Renal cortical epithelial cell (primary cell): ENCODE data around the gene MAG. TPM values are rescaled to one million over a fixed set of nuclear protein-coding genes. Genes with fewer than 3 reads are reported as not detected.

Experiments
- DNase-seq: peaks from one replicate; pipeline ENCODE4 v3.0.0-alpha.2; 2011; ENCODE audit warnings: low read depth
- total RNA-seq: library from RNA; depleted of rRNA; stranded (reverse); fragments of >200 nt; gene quantifications from 2 replicates; pipeline ENCODE4 v1.2.3, GENCODE V29; 2014

The MAG gene, protein sequence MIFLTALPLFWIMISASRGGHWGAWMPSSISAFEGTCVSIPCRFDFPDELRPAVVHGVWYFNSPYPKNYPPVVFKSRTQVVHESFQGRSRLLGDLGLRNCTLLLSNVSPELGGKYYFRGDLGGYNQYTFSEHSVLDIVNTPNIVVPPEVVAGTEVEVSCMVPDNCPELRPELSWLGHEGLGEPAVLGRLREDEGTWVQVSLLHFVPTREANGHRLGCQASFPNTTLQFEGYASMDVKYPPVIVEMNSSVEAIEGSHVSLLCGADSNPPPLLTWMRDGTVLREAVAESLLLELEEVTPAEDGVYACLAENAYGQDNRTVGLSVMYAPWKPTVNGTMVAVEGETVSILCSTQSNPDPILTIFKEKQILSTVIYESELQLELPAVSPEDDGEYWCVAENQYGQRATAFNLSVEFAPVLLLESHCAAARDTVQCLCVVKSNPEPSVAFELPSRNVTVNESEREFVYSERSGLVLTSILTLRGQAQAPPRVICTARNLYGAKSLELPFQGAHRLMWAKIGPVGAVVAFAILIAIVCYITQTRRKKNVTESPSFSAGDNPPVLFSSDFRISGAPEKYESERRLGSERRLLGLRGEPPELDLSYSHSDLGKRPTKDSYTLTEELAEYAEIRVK
- total RNA-seq, result not detected in 2 replicates

DNA sequence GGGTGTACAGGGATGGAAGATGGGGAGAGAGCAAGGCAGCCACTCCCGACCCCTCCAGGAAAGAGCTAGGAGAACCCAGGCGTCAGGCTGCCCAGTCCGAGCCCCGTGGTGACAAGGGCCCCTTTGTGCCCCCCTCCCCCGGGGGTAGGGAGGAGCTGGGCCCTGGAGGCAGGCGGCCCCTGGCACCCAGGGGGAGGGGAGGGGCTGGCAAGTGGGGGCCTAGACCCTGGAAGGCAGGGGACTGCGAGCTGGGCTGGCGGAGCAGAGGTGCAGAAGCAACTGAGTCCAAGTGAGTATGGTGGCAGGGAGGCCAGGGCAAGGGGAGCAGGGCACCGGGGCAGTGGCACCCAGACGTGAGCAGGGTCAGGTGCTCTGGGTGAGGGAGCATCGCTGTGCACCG is at the start of gene MAG:
TSS of gene MAG (plus strand) at position 246 of the 400 bp plus-strand sequence. CDS start 3,248 bp downstream, outside the sequence.
- no peak for DNase-seq

DNA sequence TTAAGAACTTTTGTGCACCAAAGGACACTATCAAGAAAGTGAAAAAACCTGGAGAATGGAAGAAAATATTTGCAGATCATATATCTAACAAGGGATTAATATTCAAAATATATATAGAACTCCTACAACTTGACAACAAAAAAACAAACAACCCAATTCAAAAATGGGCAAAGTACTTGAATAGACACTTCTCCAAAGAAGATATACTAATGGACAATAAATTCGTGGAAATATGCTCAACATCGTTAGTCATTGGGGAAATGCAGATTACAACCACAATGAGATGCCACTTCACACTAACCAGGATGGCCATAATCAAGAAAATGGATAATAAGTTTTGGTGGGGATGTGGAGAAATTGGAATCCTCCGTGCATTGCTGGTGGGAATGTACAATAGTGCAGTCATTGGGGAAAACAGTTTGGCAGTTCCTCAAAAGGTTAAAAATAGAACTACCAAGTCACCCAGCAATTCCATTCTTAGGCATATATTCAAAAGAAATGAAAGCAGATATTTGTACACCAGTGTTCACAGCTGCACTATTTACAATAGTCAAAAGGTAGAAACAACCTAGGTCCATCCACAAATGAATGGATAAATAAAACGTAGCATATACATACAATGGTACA is 45.4 kb upstream of the MAG start:
- no peak for DNase-seq

DNA sequence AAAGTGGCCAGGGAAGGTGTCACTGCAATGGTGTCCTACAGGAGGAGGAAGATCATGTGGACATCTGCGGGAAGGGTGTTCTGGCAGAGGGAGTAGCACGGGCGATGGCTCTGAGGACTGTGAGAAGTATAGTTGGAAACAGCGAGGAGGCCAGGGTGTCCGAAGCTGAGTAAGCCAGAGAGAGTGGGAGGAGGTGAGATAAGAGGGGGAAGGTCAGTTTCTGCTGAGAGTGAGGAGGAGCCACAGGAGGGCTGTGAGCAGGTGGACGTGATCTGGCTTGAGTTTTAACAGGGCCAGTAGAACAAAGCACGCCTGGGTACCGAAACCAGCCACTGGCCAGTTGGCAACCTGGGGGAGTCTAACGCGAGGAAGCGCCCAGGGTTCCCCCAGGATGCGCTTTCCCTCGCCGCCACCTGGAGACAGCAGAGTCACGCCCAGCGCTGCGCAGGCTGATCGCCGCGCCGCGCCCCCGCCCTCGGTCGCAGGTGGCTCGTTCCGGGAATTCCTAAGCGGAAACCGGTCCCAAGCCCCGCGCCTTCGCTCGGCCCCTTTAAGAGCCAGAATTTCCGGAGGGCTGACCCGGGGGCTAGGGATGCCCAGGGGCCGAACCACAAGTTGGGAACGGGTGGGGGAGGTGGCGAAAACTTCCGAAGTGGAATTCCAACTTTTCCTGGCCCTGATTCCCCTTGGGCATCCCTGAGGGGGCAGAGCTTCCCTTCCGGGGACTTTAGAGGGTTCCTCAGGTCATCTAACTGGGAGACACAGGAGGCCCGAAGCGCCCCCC is 44.2 kb upstream of the MAG start:
- DNase-seq, result peak; percentile 78

DNA sequence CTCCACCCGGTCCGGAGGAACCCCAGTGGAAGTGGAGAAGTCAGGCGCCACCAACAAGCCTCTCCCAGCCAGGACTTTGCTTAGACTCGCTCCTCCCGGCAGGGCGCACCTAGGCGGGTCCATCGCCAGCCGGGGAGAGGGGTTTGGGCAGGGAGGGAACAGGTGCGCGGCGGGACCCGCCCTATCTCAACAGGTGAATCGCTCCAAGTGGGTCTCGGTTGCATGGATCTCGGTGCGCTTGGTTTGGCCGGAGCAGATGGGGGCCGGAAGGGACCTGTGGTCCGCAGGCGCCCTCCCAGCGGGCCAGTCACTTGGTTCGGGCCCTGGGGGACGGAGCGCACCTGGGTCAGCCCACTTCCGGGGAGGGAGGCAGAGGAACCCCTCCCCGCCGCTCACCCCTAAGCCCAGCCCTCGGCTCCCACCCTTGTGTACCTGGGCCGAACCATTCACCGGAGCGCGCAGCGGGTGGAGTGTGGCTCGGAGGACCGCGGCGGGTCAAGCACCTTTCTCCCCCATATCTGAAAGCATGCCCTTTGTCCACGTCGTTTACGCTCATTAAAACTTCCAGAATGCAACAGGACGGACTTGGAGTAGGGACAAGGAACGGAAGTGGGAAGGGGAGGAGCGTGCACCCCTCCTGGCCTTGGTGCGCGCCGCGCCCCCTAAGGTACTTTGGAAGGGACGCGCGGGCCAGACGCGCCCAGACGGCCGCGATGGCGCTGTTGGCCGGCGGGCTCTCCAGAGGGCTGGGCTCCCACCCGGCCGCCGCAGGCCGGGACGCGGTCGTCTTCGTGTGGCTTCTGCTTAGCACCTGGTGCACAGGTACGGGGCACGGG is 43.4 kb upstream of the MAG start, which contains the start of gene LSR:
TSS of gene LSR (plus strand) at position 693 of the 836 bp plus-strand sequence. CDS start at position 714, 21 bp downstream.
- peak; percentile 74 for DNase-seq

DNA sequence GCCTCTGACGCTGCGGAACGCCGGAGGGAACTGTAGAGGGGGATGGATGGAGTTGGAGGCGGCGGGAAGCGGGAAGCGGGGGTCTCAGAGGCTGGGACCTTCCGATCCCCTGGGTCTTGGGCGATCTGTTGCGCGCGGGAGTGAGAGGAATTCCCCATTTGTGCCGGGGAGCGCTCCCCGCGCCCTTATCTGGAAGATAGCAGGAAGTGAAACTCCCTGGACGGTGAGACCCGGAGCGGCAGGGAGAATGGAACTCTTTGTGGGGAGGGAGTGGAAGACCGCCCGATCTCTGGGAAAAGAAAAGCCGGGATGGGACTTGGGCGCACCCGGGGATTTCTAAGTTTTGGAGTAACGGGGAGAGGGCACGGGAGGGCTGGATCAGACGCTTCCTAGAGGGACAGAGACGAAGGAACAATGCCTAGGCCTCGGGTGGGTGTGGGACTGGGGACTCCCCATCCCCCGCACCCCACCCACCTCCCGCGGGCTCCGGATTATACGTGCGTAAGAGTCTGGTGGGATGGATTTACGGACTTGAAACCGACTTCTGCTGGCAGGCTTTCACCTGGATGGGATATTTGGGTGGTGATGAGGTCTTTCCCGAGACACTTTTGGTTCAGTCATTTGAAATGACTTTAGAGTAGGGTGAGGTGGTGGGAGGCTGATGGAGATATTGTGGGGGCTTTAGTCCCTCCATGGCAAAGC is 42.7 kb upstream of the MAG start:
- no peak for DNase-seq

DNA sequence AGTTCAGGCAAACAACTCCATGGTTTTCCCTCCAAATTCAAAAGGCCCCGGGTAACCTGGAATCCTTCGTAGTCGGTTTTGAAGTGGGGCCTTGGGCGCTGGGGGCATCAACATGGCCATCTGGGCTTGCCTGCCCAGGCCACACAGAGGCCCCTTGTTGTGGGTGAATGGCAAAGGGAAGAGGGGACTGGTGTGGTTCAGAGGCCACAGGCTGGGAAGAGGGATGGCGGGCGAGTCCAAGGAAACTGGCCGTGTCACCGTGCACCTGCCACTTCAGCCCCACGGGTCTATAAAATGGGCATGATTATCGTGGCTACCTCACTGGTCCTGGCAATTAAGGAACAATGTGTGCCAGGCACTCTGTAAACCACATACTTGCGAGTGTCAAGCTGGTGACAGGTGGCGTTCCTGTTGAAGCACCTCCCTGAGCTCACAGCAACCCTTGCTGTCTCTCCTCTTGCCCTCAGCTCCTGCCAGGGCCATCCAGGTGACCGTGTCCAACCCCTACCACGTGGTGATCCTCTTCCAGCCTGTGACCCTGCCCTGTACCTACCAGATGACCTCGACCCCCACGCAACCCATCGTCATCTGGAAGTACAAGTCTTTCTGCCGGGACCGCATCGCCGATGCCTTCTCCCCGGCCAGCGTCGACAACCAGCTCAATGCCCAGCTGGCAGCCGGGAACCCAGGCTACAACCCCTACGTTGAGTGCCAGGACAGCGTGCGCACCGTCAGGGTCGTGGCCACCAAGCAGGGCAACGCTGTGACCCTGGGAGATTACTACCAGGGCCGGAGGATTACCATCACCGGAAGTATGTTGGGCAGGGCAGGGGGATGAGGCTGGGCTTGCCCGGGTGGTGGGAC is 41.9 kb upstream of the MAG start:
- no peak for DNase-seq

DNA sequence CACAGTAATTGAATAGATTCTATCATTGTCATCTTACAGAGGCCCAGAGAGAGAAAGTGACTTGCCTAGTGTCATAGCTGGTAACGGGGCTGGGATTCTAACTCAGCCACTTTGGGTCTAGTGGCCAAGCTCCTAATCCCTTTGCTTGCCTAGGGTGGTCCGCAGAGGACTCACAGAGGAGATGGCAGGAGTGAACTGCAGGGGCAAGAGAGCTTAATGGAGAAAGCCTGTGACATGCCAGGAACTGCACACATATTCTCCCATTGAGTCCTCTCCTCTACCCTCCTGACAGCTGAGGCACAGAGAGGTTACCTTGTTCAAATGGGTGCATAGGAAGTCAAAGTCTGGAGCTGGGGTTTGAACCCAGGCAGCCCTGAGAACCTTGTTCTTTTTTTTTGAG is 40.5 kb upstream of the MAG start:
- DNase-seq, result no peak

DNA sequence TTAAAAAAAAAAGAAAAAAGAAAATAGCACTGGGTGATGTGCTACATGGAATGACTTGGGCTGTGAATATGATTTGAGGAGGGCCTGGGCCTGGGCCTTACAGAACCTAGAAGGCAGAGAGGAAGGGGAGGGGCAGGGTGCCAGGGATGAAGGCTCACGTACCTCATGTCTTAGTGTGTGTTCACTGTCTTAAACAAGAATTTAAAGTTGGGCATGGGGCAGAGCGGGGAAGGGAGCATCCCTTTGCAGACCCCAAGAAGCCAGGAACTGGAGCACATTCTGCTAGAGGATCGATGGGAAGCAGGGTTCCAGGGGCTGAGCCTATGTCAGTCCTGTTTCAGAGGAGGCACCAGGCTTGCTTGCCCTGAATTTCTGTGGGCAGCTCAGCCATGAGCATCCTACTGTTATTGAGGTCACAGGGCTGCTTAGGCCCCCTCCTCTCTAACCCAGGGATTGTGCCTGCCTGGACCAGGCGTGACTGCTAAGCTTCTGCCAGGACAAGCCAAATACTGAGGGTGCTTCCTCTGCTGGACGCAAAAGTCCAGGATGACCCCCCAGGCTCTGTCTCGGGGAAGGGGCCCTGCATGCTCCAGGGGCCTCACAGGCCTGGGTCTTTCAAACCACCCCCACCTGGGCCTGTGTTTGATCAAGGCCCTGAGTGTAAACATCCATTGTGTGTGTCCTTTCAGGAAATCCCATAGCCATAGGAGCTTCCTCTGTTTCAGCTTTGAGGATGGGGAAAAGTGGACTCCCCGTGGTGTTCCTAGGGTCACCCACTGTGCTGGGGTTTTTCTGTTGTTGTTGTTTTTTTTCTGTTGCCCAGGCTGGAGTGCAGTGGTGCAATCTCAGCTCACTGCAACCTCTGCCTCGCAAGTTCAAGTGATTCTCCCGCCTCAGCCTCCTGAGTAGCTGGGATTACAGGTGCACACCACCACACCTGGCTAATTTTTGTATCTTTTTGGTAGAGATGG is 38.4 kb upstream of the MAG start:
- no peak for DNase-seq

DNA sequence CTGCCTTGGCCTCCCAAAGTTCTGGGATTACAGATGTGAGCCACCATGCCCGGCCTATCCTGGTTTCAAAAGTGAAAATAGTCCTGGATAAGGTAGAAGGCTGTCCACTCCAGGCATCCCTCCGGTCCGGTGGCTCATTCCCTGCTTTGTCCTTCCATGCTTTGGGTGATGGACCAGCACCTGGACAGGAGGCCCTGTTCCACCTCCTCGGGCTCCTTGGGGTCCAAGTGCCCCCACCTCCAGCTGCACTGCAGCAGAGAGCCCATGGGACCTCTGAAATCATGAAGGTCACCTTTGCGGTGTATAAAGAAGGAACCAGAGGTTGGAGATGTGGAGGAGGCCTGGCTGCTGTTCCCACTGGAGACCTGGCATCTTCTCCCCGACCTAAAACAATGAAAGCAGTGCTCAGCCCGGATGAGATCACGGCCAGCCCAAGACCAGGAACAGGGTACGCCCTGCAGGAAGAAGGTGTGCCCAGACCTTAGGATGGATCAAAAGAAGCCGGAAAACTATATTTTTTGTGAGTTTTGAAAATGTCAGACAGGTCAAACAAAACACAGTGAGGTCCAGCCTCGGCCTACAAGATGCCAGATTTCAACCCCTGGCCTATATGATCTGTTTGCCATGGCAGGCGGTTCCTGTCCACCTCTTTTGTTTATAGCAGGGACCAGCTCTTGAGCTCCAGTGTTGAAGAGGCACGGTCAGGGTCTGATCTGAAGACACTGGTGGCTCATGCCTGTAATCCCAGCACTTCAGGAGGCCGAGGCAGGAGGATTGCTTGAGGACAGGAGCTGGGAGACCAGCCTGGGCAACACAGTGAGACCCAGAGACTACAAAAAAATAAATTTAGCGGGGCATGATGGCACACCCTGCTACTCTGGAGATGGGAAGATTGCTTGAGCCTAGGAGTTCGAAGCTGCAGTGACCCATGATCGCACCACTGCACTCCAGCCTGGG is 37.3 kb upstream of the MAG start:
- DNase-seq, result no peak

DNA sequence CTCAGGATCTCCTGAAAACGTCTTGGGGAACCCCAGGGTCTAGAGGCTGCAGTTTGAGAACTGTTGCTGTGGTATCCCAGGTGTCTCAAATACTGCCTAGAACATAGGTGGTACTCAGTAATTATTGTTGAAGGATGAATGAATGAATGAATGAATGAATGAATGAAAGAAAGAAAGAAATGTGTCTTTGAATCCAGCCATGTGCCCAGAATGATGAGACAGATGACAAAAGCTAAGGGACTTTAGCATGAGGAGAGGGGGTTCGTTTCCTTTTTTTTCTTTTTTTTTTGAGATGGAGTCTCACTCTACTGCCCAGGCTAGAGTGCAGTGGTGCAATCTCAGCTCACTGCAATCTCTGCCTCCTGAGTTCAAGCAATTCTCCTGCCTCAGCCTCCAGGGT is 35.4 kb upstream of the MAG start:
- DNase-seq, result no peak

DNA sequence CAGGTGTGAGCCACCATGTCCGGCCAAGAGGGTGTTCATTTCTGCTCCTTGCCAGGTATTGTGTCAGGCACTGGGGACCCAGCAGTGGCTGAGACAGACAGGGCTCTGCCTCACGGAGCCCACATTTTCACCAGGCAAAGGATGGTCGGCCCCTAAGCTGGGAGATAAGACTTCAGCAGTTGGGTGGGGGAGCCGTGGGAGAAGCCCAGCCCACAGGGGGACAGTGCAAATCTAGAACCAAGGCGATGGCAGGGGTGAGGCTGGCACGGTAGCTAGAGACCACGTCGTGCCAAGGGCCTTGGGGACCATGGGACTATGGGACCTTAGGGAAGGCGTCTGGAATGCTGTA is 34.9 kb upstream of the MAG start:
- no peak for DNase-seq

DNA sequence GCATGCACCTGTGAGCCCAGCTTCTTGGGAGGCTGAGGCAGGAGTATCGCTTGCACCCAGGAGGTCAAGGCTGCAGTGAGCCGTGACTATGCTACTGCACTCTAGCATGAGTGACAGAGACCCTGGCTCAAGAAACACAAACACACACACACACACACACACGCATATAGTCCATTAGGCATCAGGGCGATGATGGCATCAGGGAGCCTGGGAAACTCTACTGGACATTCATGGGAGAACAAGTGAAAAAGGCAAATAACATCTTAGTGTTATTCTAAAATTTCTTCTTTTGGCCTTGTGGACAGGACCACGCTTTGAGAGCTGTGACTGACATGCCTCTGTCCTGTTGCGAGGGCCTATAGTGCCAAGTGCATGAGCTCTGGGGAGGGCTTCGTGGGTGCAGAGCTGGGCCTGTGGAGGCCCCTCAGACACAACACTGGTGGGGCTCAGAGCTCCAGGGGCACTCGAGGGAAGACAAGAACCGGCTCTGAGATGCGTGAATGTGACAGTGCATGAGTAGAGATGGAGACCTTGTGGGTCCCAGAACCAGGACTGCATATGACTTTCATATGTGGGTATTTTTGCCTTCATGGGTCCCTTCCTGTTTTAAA is 31.2 kb upstream of the MAG start:
- DNase-seq, result no peak

DNA sequence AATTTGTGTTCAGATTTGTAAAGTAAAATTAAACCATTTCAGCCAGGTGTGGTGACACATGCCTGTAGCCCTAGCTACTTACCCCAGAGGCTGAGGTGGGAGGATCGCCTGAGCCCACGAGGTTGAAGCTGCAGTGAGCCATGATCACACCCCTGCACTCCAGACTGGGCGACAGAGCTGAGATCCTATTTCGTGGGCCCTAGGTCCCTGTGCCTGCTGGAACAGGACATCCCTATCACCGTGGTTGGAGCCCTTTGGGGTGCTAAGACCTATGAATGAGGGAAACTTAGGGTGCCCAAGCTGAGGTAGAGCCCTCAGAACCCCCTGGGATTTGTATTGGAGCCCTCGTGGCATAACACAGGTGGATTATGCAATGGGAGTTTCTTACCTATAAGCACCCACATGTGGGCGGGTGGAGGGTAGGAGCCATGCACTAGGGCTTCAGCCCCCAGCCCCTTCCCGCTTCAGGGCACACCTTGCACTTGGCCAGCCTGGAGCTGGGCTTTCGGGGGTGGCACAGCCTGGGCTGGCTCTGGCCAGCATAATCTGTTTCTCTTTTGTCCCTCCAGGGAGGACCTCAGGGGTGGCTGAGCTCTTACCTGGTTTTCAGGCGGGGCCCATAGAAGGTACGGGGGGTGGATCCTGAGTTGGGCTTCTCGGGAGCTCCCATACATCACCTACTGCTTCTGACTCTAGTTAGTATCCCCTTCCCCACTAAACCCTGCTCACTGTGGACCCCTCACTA is 30.4 kb upstream of the MAG start:
- DNase-seq, result no peak

DNA sequence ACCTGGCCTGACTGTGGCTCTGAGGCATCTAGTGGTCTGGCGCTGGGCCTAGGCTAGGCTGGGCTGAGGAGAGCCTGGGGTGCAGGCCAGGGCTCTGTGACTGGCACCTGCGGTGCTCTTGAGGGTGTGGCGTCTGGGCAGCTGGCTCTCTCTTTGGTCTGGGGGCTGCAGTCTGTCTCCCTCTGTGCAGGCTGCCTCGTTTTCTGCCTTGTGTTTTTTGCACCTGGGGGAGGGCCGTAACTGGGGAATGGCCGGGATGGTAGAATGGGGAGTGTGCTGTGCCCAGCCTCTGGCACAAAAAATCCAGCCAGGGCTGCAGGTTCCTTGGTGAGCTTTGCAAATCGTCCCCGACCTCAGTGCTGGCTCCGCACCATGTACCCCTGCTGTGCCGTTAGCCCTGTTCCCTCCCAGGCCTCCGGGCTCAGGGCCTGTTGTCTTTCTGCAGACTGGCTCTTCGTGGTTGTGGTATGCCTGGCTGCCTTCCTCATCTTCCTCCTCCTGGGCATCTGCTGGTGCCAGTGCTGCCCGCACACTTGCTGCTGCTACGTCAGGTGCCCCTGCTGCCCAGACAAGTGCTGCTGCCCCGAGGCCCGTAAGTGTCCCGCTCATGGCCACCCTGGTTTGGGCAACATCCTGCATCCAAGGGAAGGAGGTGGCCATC is 29.7 kb upstream of the MAG start:
- DNase-seq, result no peak
